ENCODE measurements around the gene AP2A2. TPM values are rescaled to one million over a fixed set of nuclear protein-coding genes. Genes with fewer than 3 reads are reported as not detected.

Gene AP2A2
- total RNA-seq, 1 donor from 2014 or later: 228 TPM

DNA sequence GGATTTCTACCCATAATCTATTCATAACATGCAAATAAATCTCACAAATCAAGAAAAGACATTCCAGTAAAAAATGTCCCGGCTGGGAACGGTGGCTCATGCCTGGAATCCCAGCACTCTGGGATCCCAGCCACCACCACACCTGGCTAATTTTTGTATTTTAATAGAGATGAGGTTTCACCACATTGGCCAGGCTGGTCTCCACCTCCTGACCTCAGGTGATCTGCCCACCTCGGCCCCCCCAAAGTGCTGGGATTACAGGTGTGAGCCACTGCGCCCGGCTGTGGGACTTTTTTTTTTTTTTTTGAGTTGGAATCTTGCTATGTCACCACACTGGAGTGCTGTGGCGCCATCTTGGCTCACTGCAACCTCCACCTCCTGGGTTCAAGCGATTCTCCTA is 19.7 kb upstream of the AP2A2 start:
- no peaks in the 10 kb centered on the region for H3K4me1 Mint-ChIP-seq (ENCODE audit: low read depth, unreplicated experiment)
- H3K36me3 Mint-ChIP-seq (ENCODE audit: unreplicated experiment): no peaks in the 10 kb centered on the region
- peaks cover 1% of the 10 kb centered on the region for H3K9me3 Mint-ChIP-seq (ENCODE audit: unreplicated experiment)
- no peak for DNase-seq
- H3K27ac Mint-ChIP-seq (ENCODE audit: unreplicated experiment): no peak overlapping the region
- no peaks in the 10 kb centered on the region for H3K27me3 Mint-ChIP-seq (ENCODE audit: unreplicated experiment)
- no peak overlapping the region for H3K4me3 Mint-ChIP-seq (ENCODE audit: unreplicated experiment)
- TF ChIP-seq CTCF (IDR thresholded peaks at IDR 0.05; ENCODE audit: partially characterized antibody, unreplicated experiment): no peak

DNA sequence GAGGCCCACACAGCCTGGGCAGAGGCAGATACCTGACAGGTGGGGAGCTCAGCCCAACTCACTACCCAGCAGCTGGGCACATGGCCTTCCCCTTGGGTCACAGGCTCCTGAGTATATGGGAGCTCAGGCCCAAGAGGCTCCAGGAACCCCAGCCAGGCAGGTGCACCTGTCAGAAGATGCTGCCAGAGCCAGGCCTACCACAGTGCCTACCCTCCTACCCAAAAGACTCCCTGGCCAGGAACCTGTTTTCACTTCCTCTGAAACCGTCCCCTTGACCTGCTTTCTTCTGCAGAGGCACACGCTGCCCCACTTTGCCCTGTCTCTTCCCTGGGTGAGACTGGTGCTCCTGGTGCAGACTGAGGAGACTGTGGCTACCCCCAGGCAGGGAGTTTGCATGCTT is 18.0 kb upstream of the AP2A2 start:
- Mint-ChIP-seq H3K27ac (ENCODE audit: unreplicated experiment) (no peak overlapping the region), H3K4me1 (ENCODE audit: low read depth, unreplicated experiment) (peaks cover 5% of the 10 kb centered on the region), H3K36me3 (ENCODE audit: unreplicated experiment) (no peaks in the 10 kb centered on the region)

DNA sequence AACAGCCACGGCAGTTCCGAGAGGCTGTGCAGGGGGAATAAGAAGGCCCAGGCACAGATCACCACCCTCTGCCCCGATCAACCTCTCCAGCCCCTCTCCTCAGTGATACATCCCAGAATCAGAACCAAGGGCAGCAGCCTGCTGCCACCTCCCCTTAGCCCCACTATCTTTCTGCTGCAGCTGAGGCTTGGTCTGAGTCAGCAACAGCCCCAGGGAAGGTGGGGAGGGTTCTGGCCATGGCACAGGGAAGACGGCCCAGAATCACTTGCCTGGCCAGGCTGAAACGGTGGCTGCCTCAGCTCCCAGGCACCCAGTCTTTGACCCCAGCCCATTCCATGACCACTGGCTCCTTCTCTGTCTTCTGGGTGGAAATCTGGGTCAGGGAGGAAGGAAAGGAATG is 17.4 kb upstream of the AP2A2 start:
- no peaks in the 10 kb centered on the region for H3K36me3 Mint-ChIP-seq (ENCODE audit: unreplicated experiment)
- H3K27ac Mint-ChIP-seq (ENCODE audit: unreplicated experiment): no peak overlapping the region
- TF ChIP-seq CTCF (IDR thresholded peaks at IDR 0.05; ENCODE audit: partially characterized antibody, unreplicated experiment): no peak
- H3K4me1 Mint-ChIP-seq (ENCODE audit: low read depth, unreplicated experiment): peaks cover 5% of the 10 kb centered on the region
- H3K27me3 Mint-ChIP-seq (ENCODE audit: unreplicated experiment): no peaks in the 10 kb centered on the region
- peaks cover 7% of the 10 kb centered on the region for H3K9me3 Mint-ChIP-seq (ENCODE audit: unreplicated experiment)
- DNase-seq: no peak
- H3K4me3 Mint-ChIP-seq (ENCODE audit: unreplicated experiment): no peak overlapping the region

More for the DNA sequence above, 18.0 kb upstream of the AP2A2 start:
- H3K9me3 Mint-ChIP-seq (ENCODE audit: unreplicated experiment): peaks cover 5% of the 10 kb centered on the region
- no peak for TF ChIP-seq CTCF (IDR thresholded peaks at IDR 0.05; ENCODE audit: partially characterized antibody, unreplicated experiment)
- no peaks in the 10 kb centered on the region for H3K27me3 Mint-ChIP-seq (ENCODE audit: unreplicated experiment)
- DNase-seq: no peak
- no peak overlapping the region for H3K4me3 Mint-ChIP-seq (ENCODE audit: unreplicated experiment)

DNA sequence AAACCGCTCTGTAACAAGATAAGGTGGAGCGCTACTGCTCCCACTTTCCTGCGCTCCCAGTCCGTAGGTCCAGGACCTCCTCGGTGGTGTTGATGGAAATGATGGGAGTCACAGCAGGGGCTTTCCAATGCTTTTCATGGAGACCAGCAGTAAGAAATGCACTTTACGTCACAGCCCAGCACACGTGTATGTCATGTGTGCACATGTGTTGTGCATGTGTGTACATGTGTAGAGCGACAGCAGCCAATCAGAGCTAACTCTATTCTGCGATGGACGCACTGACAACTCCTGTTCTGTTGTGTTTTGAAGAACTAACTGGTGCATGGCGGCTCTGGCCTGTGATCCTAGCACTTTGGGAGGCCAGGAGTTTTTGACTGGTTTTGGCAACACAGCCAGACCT is 16.3 kb upstream of the AP2A2 start:
- Mint-ChIP-seq H3K4me3 (ENCODE audit: unreplicated experiment) (peak overlapping the region; percentile 90), H3K36me3 (ENCODE audit: unreplicated experiment) (no peaks in the 10 kb centered on the region), H3K9me3 (ENCODE audit: unreplicated experiment) (peaks cover 7% of the 10 kb centered on the region), H3K27ac (ENCODE audit: unreplicated experiment) (no peak overlapping the region), H3K27me3 (ENCODE audit: unreplicated experiment) (no peaks in the 10 kb centered on the region), H3K4me1 (ENCODE audit: low read depth, unreplicated experiment) (peaks cover 5% of the 10 kb centered on the region)
- TF ChIP-seq CTCF (IDR thresholded peaks at IDR 0.05; ENCODE audit: partially characterized antibody, unreplicated experiment): no peak
- no peak for DNase-seq

DNA sequence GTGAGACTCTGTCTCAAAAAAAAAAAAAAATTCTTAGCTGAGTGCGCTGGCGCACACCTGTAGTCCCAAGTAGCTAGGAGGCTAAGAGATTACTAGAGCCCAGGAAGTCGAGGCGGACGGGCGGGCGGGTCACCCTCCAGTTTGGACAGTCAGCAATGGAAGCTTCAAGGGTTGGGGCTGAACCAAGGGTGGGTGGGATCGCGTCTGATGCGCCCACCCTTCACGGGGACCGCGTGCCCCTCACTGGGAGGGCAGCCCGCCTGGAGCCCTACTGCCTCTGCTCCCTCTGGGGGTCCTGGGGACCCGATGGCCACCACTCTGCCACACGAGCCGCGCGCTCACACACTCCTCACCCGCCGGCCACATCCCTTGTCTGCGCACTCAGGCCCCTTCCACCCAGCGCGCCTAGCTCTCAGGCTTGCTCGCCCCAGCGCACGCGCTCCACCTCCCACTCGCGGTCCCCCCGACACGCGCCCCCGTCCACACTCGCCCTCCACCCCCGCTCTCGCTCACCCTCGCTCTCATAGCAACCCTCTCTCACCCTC is 15.6 kb upstream of the AP2A2 start:
- Mint-ChIP-seq H3K9me3 (ENCODE audit: unreplicated experiment) (peaks cover 7% of the 10 kb centered on the region), H3K4me1 (ENCODE audit: low read depth, unreplicated experiment) (peaks cover 5% of the 10 kb centered on the region), H3K27ac (ENCODE audit: unreplicated experiment) (no peak overlapping the region), H3K4me3 (ENCODE audit: unreplicated experiment) (peak overlapping the region; percentile 90), H3K27me3 (ENCODE audit: unreplicated experiment) (no peaks in the 10 kb centered on the region), H3K36me3 (ENCODE audit: unreplicated experiment) (no peaks in the 10 kb centered on the region)
- no peak for DNase-seq
- TF ChIP-seq CTCF (IDR thresholded peaks at IDR 0.05; ENCODE audit: partially characterized antibody, unreplicated experiment): no peak

All from glutamatergic neuron (in vitro differentiated cells).